Hepatocyte (in vitro differentiated cells): ENCODE measurements around the gene UBE2D2. TPM values are rescaled to one million over a fixed set of nuclear protein-coding genes. Genes with fewer than 3 reads are reported as not detected.
A peak's percentile ranks its signal among the peaks of the same experiment; 100 is the strongest.

Experiments used
- DNase-seq: peaks from one replicate; pipeline ENCODE4 v3.0.0-alpha.2; 2016; ENCODE audit warnings: low spot score
- H2AFZ ChIP-seq: fragments of 200-600 bp; sonication (generic); 2 replicates; pipeline ENCODE4 v1.6.0; 2016; ENCODE audit warnings: antibody characterized with exemption, mild to moderate bottlenecking
- H3K27ac ChIP-seq: fragments of 200-600 bp; sonication (generic); 2 replicates; pipeline ENCODE4 v1.5.1; 2016; ENCODE audit warnings: mild to moderate bottlenecking
- H3K27me3 ChIP-seq: fragments of 200-600 bp; sonication (generic); 2 replicates; pipeline ENCODE4 v1.6.1; 2016
- H3K36me3 ChIP-seq: fragments of 200-600 bp; sonication (generic); replicated peaks from 2 replicates; pipeline ENCODE4 v1.5.1; 2016; ENCODE audit warnings: low read depth; ENCODE audit not compliant: insufficient read depth
- H3K4me1 ChIP-seq: fragments of 200-600 bp; sonication (generic); 2 replicates; pipeline ENCODE4 v1.5.1; 2016; ENCODE audit warnings: mild to moderate bottlenecking, moderate library complexity; ENCODE audit not compliant: insufficient read depth
- H3K4me2 ChIP-seq: fragments of 200-600 bp; sonication (generic); 2 replicates; pipeline ENCODE4 v1.6.0; 2016
- H3K4me3 ChIP-seq: fragments of 200-600 bp; sonication (generic); 2 replicates; pipeline ENCODE4 v1.5.1; 2016; ENCODE audit warnings: mild to moderate bottlenecking
- H3K79me2 ChIP-seq: fragments of 200-600 bp; sonication (generic); 2 replicates; pipeline ENCODE4 v1.6.0; 2017; ENCODE audit warnings: mild to moderate bottlenecking
- H3K9me2 ChIP-seq: fragments of 200-600 bp; sonication (generic); replicated peaks from 2 replicates; pipeline ENCODE4 v1.6.0; 2017; ENCODE audit warnings: mild to moderate bottlenecking; ENCODE audit not compliant: insufficient read depth
- H3K9me3 ChIP-seq: fragments of 200-600 bp; sonication (generic); 2 replicates; pipeline ENCODE4 v1.5.1; 2016; ENCODE audit warnings: low read depth, mild to moderate bottlenecking
- H4K20me1 ChIP-seq: fragments of 200-600 bp; sonication (generic); 2 replicates; pipeline ENCODE4 v1.6.0; 2016; ENCODE audit warnings: mild to moderate bottlenecking; ENCODE audit not compliant: insufficient read depth, poor library complexity, severe bottlenecking
- EZH2 ChIP-seq: fragments of 200-600 bp; sonication (generic); IDR thresholded peaks from 2 replicates; pipeline ENCODE4 v1.6.1; 2016; ENCODE audit warnings: antibody characterized with exemption, mild to moderate bottlenecking, borderline replicate concordance
- EZH2phosphoT487 ChIP-seq: fragments of 200-600 bp; sonication (generic); IDR thresholded peaks from one replicate; pipeline ENCODE4 v1.6.1; 2018; ENCODE audit warnings: antibody characterized with exemption, mild to moderate bottlenecking, low read depth, moderate library complexity; ENCODE audit not compliant: unreplicated experiment, severe bottlenecking
- WGBS: methylation state at CpG from one replicate; pipeline ENCODE4 v1.1.6; 2016; ENCODE audit warnings: low lambda C conversion rate; ENCODE audit errors: missing lambda C conversion rate; 5-methylcytosine and 5-hydroxymethylcytosine counted together
- polyA plus RNA-seq: library from polyadenylated mRNA; unstranded; fragments of >200 nt; fragmentation: Nextera tagmentation; extraction: Ambion mirVana; gene quantifications from 2 replicates; pipeline ENCODE4 v1.2.1, GENCODE V29; 2016
- total RNA-seq: library from RNA; depleted of rRNA; stranded (reverse); fragments of >200 nt; gene quantifications from 2 replicates; pipeline ENCODE4 v1.2.3, GENCODE V29; 2014
- TF ChIP-seq, protein P1 (sequence below): fragments of 200-600 bp; sonication (generic); IDR thresholded peaks from 2 replicates; pipeline ENCODE4 v1.5.1; 2016; ENCODE audit warnings: antibody characterized with exemption, mild to moderate bottlenecking; ENCODE audit not compliant: poor library complexity

Gene UBE2D2
- total and polyA plus RNA-seq, 2 experiments from 2014 or later = 85.9 to 182 TPM

DNA sequence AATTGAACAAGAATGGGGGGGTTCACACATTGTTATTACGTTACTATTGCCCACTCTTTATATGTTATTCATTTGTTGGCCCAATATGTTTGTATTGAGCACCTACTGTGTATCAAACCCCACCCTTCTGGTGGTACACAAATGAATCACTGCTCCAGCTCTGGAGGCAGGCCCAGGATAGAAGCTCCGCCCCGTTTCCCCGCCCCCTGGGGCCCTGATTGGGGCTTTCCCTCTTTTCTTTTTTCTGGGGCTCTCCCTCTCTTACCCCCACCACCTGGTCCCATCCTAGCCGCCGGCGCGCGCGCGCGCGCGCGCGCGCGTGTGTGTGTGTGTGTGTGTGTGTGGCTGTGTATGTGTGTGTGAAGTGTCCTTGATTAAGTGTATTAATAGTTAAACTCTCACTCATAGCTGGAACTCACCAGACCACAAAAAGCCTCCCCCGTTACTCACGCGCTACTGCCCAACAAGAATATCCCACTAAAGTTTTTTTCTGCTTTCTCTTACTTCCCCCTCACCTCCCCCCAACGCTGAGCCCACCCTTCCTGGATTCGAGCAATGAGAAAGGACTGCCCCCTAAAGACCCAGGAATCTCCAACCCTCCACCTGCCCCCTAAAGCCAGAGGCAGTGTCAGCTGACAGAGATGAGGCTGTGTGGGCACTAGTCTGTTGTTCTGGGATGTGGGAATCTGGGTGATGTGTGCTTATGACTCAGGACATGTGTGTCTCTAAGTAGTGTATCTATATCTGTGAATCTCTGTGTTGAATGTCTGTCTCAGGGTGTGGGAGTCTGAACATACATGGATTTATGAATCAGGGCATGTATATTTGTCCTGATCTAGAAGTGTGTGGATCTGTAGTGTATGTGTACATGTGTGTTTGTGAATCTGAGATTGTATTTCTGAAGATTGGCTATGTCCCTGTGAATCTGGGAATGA lies 91.0 kb downstream of the UBE2D2 start:
- no peaks in the 10 kb centered on the region for H3K9me3 ChIP-seq
- peaks cover 41% of the 10 kb centered on the region for H4K20me1 ChIP-seq
- peak overlapping the region; percentile 94 for H3K4me2 ChIP-seq
- H3K27me3 ChIP-seq = no peaks in the 10 kb centered on the region
- no peaks in the 10 kb centered on the region for H3K9me2 ChIP-seq
- 22% methylated on average over 23 of the region's 23 CpGs for WGBS
- peak overlapping the region; percentile 93 for H3K27ac ChIP-seq
- peak; percentile 88 for DNase-seq
- H3K79me2 ChIP-seq = peaks cover 80% of the 10 kb centered on the region
- TF ChIP-seq EZH2phosphoT487 (no peak), EZH2 (no peak)
- TF ChIP-seq, protein P1, sequence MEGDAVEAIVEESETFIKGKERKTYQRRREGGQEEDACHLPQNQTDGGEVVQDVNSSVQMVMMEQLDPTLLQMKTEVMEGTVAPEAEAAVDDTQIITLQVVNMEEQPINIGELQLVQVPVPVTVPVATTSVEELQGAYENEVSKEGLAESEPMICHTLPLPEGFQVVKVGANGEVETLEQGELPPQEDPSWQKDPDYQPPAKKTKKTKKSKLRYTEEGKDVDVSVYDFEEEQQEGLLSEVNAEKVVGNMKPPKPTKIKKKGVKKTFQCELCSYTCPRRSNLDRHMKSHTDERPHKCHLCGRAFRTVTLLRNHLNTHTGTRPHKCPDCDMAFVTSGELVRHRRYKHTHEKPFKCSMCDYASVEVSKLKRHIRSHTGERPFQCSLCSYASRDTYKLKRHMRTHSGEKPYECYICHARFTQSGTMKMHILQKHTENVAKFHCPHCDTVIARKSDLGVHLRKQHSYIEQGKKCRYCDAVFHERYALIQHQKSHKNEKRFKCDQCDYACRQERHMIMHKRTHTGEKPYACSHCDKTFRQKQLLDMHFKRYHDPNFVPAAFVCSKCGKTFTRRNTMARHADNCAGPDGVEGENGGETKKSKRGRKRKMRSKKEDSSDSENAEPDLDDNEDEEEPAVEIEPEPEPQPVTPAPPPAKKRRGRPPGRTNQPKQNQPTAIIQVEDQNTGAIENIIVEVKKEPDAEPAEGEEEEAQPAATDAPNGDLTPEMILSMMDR = no peak
- no peak overlapping the region for H3K4me3 ChIP-seq
- peaks cover 66% of the 10 kb centered on the region for H3K4me1 ChIP-seq
- no peak overlapping the region for H2AFZ ChIP-seq
- H3K36me3 ChIP-seq = no peaks in the 10 kb centered on the region

DNA sequence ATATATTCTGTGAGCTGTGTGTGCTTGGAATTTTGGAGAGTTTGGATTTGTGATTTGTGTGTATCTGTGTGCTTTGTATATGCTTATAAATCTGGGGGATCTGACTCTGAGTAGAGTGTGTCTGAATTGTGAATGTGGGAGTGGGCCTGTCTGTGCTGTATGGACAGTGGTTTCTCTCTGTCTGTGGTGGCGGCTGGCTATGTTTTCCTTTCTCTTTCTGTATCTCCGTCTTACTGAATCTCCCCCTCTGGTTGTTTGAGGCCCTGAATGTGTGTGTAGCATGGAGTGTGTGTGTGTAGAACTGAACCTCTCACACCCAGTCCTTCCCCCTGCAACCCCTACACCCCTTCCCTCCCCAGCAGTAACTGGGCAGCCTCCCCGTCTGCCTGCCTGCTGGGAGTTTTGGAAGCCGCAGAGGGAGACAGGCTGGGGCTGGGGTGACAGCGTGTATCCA lies 91.7 kb downstream of the UBE2D2 start:
- peaks cover 66% of the 10 kb centered on the region for H3K4me1 ChIP-seq
- H3K4me3 ChIP-seq = no peak overlapping the region
- peak overlapping the region; percentile 93 for H3K27ac ChIP-seq
- H2AFZ ChIP-seq = no peak overlapping the region
- H3K79me2 ChIP-seq = peaks cover 85% of the 10 kb centered on the region
- 31% methylated on average over 5 of the region's 5 CpGs for WGBS
- H3K9me2 ChIP-seq = no peaks in the 10 kb centered on the region
- H3K4me2 ChIP-seq = peak overlapping the region; percentile 94
- DNase-seq = no peak
- H3K36me3 ChIP-seq = no peaks in the 10 kb centered on the region
- TF ChIP-seq, protein P1 = no peak
- no peak for TF ChIP-seq EZH2
- no peak for TF ChIP-seq EZH2phosphoT487
- no peaks in the 10 kb centered on the region for H3K9me3 ChIP-seq
- H3K27me3 ChIP-seq = no peaks in the 10 kb centered on the region
- H4K20me1 ChIP-seq = peaks cover 46% of the 10 kb centered on the region

DNA sequence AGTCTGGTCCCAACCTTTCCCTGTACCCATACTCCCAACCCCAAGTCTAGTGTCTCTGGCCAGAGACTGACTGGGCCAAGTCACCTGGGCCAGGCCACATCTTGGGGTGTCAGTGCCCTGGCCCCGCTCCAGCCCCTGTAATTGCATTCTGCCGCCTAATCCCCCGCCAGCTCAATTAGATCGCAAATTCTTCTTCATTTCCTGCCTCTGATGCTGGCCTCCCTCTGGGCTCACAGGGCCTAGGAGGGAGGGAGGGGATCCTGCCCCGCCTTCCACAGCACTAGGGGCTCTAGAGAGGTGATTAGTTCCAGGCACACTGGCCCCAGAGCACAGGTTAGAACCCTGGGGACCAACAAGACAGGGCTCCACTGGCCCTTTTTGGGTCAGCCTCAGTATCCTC lies 92.5 kb downstream of the UBE2D2 start:
- Histone ChIP-seq H2AFZ (no peak overlapping the region), H3K79me2 (peaks cover 92% of the 10 kb centered on the region), H3K27me3 (no peaks in the 10 kb centered on the region), H3K4me3 (no peak overlapping the region), H4K20me1 (peaks cover 54% of the 10 kb centered on the region), H3K27ac (peak overlapping the region; percentile 93), H3K9me3 (no peaks in the 10 kb centered on the region), H3K4me2 (peak overlapping the region; percentile 94), H3K36me3 (no peaks in the 10 kb centered on the region), H3K9me2 (no peaks in the 10 kb centered on the region), H3K4me1 (peaks cover 73% of the 10 kb centered on the region)
- TF ChIP-seq, protein P1 = no peak
- TF ChIP-seq EZH2 (no peak), EZH2phosphoT487 (no peak)
- 55% methylated on average over 5 of the region's 5 CpGs for WGBS
- no peak for DNase-seq
